ENCODE results near the gene CDH8.
A peak's percentile ranks its signal among the peaks of the same experiment; 100 is the strongest.
"Not testable (repeated sequence)": the region's sequence is repeated elsewhere in the genome, so short reads cannot be mapped to it uniquely, and the experiment has no call there.

The CDH8 gene

GRCh38 chr16:61836804-61837393, 199.3 kb downstream of the CDH8 start:
- no peak for DNase-seq

DNA sequence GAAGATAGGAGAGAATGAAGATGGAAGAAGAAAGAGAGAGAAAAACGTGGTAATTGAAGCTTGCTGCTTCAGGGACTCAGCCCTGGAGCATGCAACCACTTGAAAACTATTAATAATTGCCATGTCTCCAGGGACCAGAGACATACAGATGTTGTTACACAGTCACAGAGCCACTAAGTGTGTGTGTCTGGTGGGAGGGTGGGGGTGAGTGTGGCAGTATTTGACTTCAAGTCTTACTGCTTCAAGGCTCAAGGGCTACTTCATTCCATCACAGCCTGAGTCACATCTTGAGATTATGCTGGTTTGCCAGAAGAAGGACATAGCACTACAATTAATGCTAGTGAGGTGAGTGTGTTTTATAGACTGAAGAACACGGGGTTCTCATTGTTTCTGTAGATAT, 202.2 kb downstream of the CDH8 start:
- no peak for DNase-seq

DNA sequence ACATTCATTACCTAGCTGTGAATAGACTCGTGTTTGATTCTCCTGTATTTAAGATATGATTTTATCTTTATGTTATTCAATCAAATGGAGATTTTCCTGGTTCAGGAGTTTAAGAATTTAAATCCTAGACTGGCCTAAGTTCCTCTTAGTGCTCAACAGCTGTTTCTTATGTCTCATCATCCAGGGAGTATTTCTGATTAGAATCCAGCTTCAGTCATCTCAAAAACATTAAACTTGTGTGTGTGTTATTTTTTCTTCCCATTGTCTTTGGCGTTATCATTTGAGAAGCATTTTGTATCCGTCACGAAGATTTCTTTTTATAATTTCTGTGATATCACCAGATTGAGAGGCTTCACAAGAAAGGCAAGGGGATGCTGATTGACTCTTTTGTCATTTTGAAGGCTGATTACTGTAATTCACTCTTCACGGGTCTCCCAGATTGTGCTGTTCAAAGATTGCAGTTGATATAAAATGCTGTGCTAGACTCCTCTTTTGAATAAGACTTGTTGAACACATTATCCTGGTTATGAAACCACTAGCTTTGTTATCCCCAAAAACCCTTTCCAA, 204.8 kb downstream of the CDH8 start:
- DNase-seq, result no peak

GRCh38 chr16:61829631-61830030, 206.6 kb downstream of the CDH8 start:
- no peak for DNase-seq

DNA sequence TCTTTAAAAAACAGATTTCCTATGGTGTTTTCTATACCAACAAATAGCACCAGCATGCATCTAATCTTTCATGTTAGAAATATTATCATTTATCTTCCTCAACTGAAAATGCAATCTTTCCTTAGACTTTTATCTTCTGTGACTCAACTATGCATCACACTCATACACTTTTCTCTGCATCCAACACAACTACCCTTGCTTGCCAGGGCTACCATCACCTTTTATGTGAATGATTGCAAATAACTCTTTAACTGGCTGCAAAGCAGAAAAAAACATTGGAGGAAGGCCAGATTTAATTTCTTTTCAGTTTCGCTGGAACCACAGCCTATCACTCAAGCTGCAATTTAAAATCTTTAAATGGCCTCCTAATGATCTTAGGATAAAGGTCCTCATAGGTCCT, 212.9 kb downstream of the CDH8 start:
- no peak for DNase-seq

- DNase-seq, result no peak
These were observed 215.4 kb downstream of the CDH8 start for GRCh38 chr16:61820820-61821219.

- DNase-seq, result peak; percentile 8
These were observed 215.8 kb downstream of the CDH8 start for GRCh38 chr16:61820398-61820797.

DNA sequence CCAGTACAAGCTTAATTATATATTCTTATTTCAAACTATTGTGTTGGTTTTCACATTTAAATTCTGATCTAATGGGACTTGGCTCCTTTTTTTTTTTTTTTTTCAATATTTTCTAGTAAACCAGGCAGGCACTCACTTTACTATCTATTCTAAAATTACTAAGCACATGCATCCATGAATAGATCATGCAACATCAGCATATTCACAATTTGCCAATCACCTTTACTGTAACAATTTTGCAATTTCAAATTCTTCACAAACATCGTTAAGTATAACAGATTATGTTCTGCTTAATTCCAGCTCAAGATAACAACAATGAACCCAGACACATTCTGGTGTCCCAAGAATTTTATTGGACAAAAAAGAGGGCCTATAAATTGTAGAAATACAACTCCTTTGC, 217.4 kb downstream of the CDH8 start:
- no peak for DNase-seq

GRCh38 chr16:61817583-61818278, 218.5 kb downstream of the CDH8 start:
- no peak for DNase-seq

DNA sequence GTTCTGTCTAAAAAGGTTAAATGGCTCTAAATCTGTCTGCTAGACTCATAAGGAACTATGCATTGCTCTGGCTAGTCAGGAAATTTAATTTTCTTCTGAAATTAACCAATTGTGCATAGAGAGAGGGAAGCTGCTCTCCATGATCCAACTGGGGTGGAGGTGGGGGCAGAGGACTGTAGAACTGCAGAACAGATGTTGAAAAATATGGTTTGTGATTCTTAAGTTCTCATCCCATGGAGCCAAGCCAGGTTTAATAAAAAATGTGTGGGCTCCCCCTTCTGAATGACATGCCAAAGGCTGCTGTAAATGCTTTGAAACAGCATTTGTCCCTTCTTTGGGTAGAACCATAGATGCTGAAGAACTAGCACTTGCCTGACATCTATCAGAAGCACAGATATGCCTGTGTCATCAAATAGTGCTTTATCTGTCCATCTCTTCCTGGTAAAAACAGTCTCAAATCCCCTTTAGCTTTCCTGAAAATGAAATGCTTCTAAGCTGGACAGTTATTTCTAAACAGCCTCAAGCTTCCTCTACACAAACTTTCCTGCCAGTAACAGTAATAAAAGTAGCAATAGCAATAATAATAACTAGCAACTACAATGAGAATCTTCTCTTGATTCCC, 221.4 kb downstream of the CDH8 start:
- no peak for DNase-seq

DNA sequence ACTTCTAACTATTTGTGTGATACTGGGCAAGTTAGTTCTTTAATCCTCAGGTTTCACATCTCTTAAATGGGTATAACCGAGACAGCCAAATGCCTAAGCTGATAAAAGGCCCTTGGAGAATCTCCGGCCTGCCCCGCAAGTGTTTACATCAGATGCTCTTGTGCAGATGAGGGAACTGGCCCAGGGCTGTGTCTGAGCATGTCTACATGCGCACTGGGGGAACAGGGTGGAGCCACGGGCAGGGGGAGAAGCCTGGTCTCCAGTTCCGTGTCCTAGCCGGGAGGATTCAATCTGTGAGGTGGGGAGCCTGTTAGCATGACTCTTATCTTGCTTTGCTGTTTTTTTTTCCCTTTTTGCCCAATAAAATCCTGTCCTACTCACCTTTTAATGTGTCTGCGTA, 222.9 kb downstream of the CDH8 start:
- no peak for DNase-seq

DNA sequence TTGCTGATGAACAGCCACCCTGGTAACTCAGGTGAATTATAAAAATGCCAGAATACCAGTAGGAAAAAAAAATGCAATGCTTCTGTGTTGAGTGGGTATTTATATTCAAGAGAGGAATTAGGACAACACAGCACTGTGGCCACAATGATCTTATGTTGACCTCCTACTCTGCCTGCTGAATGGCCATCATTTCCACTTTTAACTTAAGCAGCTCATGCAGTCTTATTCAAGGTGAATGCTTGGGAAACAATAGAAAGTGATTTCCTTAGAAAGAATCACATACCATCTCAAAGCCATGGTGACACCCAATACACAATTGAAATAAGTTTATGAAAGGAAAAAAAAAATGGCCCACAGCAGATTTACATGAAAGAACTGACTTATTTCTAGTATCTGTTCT, 224.0 kb downstream of the CDH8 start:
- no peak for DNase-seq

DNA sequence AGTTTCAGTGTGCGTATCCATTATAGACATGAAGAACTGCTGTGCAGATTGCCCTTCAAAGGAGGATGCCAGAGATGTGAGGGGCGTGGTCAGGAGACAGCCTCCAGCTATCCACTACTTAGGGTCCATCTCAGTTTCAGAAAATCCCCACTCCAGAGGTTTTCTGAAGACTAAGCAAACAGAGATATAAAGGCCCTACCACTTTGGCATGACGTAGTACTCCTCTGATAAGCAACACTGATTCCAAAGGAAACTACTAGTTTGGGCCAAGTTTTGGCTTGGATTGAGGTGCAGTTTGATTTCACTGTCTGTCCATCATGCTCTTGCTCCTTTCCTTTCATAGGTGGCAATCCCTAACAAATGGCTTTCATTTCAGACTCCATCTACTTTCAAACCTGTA, 228.7 kb downstream of the CDH8 start:
- DNase-seq, result no peak

- not testable (repeated sequence) for DNase-seq
These were observed 235.0 kb downstream of the CDH8 start for GRCh38 chr16:61801217-61801616.

DNA sequence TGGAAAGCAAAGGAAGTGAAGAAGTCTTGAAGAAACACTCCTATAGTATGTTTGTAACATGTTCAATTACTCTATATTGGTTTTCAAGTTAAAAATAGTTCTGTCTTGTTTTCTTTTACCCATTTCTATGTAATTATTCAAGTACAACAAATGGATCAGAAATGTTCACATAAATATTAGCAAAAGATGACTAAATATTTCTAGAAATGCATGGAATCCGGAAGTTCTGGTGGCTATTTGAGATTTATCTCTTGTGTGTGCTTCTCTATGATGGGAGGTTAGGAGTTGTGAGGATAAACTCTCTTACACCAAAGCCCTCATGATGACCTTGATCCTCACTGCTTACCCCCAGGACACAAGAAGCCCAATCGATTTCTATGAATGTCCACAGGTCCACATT, 237.5 kb downstream of the CDH8 start:
- DNase-seq, result no peak

GRCh38 chr16:61797961-61798507, 238.2 kb downstream of the CDH8 start:
- DNase-seq, result no peak

GRCh38 chr16:61797296-61797795, 238.9 kb downstream of the CDH8 start:
- no peak for DNase-seq

- DNase-seq, result peak; percentile 99
These were observed 243.9 kb downstream of the CDH8 start for GRCh38 chr16:61792194-61792909.

- no peak for DNase-seq
These were observed 244.8 kb downstream of the CDH8 start for GRCh38 chr16:61791464-61791863.

DNA sequence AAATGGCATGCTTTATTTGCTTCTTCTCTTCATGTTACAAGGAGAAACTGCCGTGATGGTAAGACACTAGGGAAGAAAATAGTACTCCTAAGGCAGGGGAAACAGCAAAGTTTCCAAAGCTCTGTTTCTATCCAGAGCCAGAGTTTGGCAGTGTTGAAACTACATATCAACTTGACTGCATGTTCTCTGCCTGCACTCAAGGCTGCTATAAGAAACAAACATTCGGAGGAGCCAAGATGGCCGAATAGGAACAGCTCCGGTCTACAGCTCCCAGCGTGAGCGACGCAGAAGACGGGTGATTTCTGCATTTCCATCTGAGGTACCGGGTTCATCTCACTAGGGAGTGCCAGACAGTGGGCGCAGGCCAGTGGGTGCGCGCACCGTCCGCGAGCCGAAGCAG, 254.4 kb downstream of the CDH8 start:
- DNase-seq, result not testable (repeated sequence)

DNA sequence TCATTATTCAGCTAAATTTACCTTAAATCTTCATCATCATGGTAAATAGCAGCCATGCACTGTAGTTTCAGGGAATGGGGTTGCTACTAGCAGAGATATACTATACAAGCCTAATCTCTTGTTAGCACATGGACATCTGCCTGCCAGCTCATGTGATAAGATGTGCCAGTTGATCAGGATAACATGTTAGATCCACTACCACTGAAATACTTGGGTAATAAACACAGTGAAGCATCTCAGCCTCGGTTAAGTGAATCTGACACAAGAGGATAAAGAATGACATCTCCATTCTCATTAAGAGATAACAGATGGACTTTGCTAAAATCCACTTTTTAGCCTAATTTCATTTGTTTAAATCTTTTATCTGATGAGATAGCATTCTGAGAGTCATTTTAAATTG, 256.1 kb downstream of the CDH8 start:
- DNase-seq, result no peak

- no peak for DNase-seq
These were observed 265.9 kb downstream of the CDH8 start for GRCh38 chr16:61770301-61770700.

GRCh38 chr16:61763991-61764390, 272.2 kb downstream of the CDH8 start:
- DNase-seq, result no peak

All from kidney glomerular epithelial cell (primary cell).